Activated CD4-positive, alpha-beta T cell treated with anti-CD3 and anti-CD28 coated beads, Interleukin-2, amount 50 U/mL, for 24 hours (primary cell): ENCODE measurements around the gene RYR3.

Experiments used
- DNase-seq, 2 donors: peaks; one replicate each; pipeline ENCODE4 v3.0.0-alpha.2; 2020; ENCODE audit warnings: low read depth in 1 of 2, low spot score in 1 of 2

RYR3 gene

GRCh38 chr15:33380406-33380805 lies 69.6 kb downstream of the RYR3 start:
- DNase-seq = no peak

GRCh38 chr15:33382491-33382890 lies 71.7 kb downstream of the RYR3 start:
- no peak for DNase-seq

GRCh38 chr15:33384307-33384706 lies 73.5 kb downstream of the RYR3 start:
- no peak for DNase-seq

- DNase-seq = no peak
Measured at GRCh38 chr15:33392453-33392852, 81.7 kb downstream of the RYR3 start.

DNA sequence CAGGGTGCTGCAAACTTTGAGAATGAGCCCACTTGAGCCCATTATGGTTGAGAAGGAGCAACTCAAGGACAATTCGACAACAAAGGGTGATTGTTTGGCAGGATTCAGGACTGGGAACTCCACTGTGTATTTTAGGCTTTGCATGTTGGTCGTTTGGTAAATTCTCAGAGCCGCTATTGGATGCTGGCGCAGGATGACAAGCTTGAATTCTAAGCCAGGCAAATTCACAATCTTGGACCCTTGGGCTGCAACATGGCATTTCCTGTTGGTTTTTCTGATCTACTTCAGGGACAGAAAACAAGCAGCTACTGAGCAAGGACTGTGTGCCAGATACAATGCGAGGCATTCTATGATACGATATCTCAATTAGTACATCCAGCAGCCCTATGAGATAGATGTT lies 82.8 kb downstream of the RYR3 start:
- DNase-seq = no peak

GRCh38 chr15:33395321-33395720 lies 84.6 kb downstream of the RYR3 start:
- no peak for DNase-seq

DNA sequence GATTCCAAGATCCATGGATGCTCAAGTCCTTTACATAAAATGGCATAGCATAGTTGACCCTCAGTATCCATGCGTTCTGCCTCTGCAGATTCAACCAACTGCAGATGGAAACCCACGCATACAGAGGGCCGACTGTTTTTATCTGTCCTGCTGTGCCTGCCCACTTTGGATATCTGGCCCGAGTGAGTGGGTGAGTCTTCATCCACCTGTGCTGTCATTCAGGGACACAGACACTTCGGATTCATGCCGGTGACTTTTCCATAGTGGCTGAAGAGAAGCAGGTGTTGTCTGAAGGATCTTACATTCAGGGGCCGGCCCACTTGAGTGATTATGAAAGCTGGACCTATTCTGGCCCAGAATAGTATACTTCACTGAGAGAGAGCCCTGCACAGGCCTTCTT lies 85.1 kb downstream of the RYR3 start:
- DNase-seq = no peak

- no peak for DNase-seq
Measured at GRCh38 chr15:33396475-33396874, 85.7 kb downstream of the RYR3 start.

- no peak for DNase-seq
Measured at GRCh38 chr15:33398555-33398954, 87.8 kb downstream of the RYR3 start.

DNA sequence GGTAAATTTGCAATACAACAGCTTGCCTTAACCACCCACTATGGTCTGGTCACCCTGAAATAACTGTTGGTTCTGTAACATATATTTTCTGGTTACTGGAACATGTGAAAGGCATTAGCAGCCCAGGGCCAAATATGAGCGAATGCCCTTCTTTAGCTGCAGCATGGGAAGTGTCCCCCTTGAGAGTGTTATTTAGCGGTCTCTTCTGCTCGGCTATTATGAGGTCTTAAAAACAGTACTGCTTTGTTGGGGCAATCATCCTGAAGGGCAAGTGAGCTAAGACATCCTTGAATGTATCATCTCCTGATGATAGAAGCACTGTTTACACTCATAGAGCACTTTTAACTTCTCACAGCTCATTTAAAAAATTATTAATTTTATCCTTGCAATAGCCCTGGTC lies 90.2 kb downstream of the RYR3 start:
- no peak for DNase-seq

DNA sequence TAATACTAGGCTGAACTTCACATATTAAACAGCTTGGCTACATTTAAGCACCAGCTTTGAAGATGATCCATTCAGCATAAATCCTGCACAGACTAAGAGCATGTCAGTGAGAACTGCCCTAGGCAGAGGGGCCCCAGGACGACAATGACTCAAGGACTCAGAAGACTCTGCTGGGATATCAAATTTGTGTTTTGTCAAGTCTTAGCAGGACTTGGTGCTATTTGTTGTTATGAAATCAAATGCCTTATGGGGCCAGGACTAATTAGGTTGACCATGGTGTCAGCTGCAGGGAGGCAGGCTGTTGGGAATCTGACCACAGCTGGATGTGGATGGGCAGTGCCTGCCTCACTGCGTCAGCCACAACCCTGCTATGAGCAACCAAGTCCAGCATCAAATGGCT lies 91.8 kb downstream of the RYR3 start:
- DNase-seq = no peak

- DNase-seq = no peak
Measured at GRCh38 chr15:33405096-33405495, 94.3 kb downstream of the RYR3 start.

DNA sequence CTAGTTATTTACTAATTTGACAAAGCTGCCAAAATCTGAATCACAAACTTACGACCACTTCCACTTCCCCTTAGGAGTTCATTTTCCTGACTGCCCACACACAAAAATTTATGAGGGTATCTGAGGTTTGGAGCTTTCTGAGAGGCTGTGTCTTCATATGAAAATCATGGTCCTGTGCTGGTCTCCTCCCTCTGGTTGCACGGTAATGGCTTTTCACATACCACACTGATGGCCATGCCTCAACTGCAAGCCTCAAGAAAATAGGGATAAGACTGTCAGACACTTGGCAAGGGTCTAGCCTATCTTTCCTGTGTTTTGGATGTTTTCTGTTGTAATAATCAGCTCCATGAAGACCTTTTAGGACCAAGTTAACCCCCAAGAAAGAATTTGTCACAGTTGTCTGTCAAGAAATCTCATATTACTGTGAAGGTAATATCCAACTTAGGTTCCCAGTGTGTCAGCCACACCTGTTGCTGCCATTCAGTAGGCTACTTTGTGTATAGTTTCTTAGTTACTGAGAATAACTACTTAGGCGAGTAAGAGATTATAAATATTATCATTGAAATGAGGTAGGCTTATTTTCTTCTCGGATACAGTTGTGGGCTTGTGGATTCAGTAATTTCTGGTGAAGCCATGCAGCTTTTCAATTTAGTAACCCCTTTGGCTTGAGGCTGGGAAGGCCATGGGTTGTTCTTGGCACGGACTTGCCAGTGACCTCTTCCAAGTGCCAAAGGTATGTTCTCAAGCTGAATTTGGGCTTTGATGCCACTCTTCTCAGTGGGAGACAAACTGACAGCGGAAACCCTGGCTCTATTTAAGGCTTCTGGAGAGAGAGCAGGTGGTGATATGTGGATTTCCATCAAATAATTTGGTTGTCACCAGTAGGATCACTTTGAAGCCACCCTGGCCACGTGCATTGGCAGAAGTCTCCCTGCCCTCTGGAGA lies 101.1 kb downstream of the RYR3 start:
- no peak for DNase-seq

GRCh38 chr15:33419701-33420100 lies 108.9 kb downstream of the RYR3 start:
- no peak for DNase-seq

GRCh38 chr15:33424025-33424424 lies 113.3 kb downstream of the RYR3 start:
- DNase-seq = no peak

- no peak for DNase-seq
Measured at GRCh38 chr15:33425142-33425541, 114.4 kb downstream of the RYR3 start.

- DNase-seq = no peak
Measured at GRCh38 chr15:33430577-33430976, 119.8 kb downstream of the RYR3 start.

DNA sequence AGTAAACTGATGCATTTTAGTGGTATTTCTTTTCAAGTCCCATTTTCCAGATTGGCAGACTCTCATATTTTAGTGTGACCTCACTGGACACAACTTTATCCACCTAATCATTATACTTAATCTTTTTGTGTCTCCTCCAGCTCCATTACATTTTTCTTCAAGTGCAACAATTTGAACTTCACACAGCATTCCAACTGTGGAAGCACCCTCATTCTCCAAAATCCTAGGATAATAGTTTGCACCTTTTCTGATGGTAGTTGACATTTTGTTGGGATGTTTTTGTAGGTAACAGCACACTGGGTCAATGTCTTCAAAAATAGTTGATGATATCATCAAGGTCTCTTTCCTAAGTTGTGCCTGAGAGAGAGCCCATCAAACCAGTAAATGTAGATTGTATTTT lies 123.1 kb downstream of the RYR3 start:
- no peak for DNase-seq

- no peak for DNase-seq
Measured at GRCh38 chr15:33438396-33438795, 127.6 kb downstream of the RYR3 start.

GRCh38 chr15:33440900-33441299 lies 130.1 kb downstream of the RYR3 start:
- no peak for DNase-seq

GRCh38 chr15:33442449-33442848 lies 131.7 kb downstream of the RYR3 start:
- no peak for DNase-seq

DNA sequence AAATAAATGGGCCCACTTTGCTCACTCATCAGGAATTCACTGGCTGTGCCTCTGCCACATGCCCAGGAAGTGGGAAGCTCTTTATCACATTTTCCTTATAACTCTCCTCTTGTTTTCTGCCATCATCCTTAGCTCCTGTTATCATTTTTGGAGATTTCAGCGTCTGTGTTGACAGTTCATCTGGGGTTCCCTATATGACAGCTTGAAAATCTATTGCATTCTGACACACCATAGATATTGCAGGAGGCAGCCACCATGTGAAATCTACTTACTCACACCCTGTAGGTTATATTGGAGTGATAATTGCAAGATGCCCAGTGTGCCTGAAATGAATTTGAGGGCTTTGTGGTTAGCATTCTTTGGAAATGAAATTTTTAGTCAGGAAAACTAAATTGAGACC lies 132.9 kb downstream of the RYR3 start:
- DNase-seq = no peak

DNA sequence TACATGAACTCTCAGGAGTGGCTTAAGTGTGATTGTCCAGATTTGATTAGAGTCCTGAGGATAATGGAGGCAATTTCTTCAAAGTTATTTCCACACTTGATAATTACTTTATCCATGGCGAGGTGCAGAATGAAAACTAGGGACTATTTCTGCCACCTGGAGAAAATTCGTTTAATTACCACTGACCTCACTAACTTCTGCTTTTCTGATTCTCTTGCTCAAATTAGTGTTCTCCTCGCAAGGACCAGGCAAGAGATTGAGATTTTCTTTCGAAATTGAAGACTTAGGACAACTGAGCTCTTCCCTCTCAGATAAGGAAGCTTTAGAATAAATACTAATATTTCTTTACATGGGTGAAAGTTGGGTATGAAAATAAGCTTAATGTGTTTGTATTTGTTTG lies 135.2 kb downstream of the RYR3 start:
- DNase-seq = no peak
